ENCODE measurements around the gene MUC5AC. TPM values are rescaled to one million over a fixed set of nuclear protein-coding genes. Genes with fewer than 3 reads are reported as not detected.
"Not testable (repeated sequence)": the region's sequence is repeated elsewhere in the genome, so short reads cannot be mapped to it uniquely, and the experiment has no call there.

The MUC5AC gene
- total and polyA plus RNA-seq, 4 donors: 0.02 TPM; not detected in 3

GRCh38 chr11:1161410-1162137 lies 3.8 kb downstream of the MUC5AC start:
- Histone ChIP-seq H3K27ac (ENCODE audit: low read depth, low read length) (no peak overlapping the region), H3K4me1 (ENCODE audit: control insufficient read depth, insufficient read depth, low read length) (no peaks in the 10 kb centered on the region), H3K36me3 (ENCODE audit: control insufficient read depth, insufficient read depth, low read length) (peaks cover 2% of the 10 kb centered on the region), H3K9me3 (ENCODE audit: control insufficient read depth, insufficient read depth, low read length) (no peaks in the 10 kb centered on the region), H3K27me3 (ENCODE audit: control insufficient read depth, insufficient read depth, low read length) (no peaks in the 10 kb centered on the region), H3K4me3 (ENCODE audit: low read depth, low read length) (no peak overlapping the region)
- no peak for DNase-seq (ENCODE audit: low read depth in 4 of 6, low spot score in 6 of 6)
- WGBS (ENCODE audit: insufficient coverage): 84% methylated on average over 41 of the region's 42 CpGs

- no peak for DNase-seq (ENCODE audit: low read depth in 4 of 6, low spot score in 6 of 6)
- H3K36me3 ChIP-seq (ENCODE audit: control insufficient read depth, insufficient read depth, low read length): peaks cover 2% of the 10 kb centered on the region
- H3K4me3 ChIP-seq (ENCODE audit: low read depth, low read length): no peak overlapping the region
- 69% methylated on average over 21 of the region's 21 CpGs for WGBS (ENCODE audit: insufficient coverage)
- H3K9me3 ChIP-seq (ENCODE audit: control insufficient read depth, insufficient read depth, low read length): no peaks in the 10 kb centered on the region
- no peaks in the 10 kb centered on the region for H3K4me1 ChIP-seq (ENCODE audit: control insufficient read depth, insufficient read depth, low read length)
- no peak overlapping the region for H3K27ac ChIP-seq (ENCODE audit: low read depth, low read length)
- H3K27me3 ChIP-seq (ENCODE audit: control insufficient read depth, insufficient read depth, low read length): no peaks in the 10 kb centered on the region
Measured at GRCh38 chr11:1162138-1162475, 4.4 kb downstream of the MUC5AC start.

GRCh38 chr11:1162491-1163311 lies 4.9 kb downstream of the MUC5AC start:
- Histone ChIP-seq H3K9me3 (ENCODE audit: control insufficient read depth, insufficient read depth, low read length) (no peaks in the 10 kb centered on the region), H3K27me3 (ENCODE audit: control insufficient read depth, insufficient read depth, low read length) (no peaks in the 10 kb centered on the region), H3K36me3 (ENCODE audit: control insufficient read depth, insufficient read depth, low read length) (peaks cover 2% of the 10 kb centered on the region), H3K4me1 (ENCODE audit: control insufficient read depth, insufficient read depth, low read length) (no peaks in the 10 kb centered on the region), H3K4me3 (ENCODE audit: low read depth, low read length) (no peak overlapping the region), H3K27ac (ENCODE audit: low read depth, low read length) (no peak overlapping the region)
- DNase-seq (ENCODE audit: low read depth in 4 of 6, low spot score in 6 of 6): no peak
- WGBS (ENCODE audit: insufficient coverage): 84% methylated on average over 28 of the region's 28 CpGs

- 85% methylated on average over 13 of the region's 13 CpGs for WGBS (ENCODE audit: insufficient coverage)
- no peaks in the 10 kb centered on the region for H3K4me1 ChIP-seq (ENCODE audit: control insufficient read depth, insufficient read depth, low read length)
- no peaks in the 10 kb centered on the region for H3K9me3 ChIP-seq (ENCODE audit: control insufficient read depth, insufficient read depth, low read length)
- no peaks in the 10 kb centered on the region for H3K36me3 ChIP-seq (ENCODE audit: control insufficient read depth, insufficient read depth, low read length)
- no peak overlapping the region for H3K27ac ChIP-seq (ENCODE audit: low read depth, low read length)
- no peak overlapping the region for H3K4me3 ChIP-seq (ENCODE audit: low read depth, low read length)
- no peaks in the 10 kb centered on the region for H3K27me3 ChIP-seq (ENCODE audit: control insufficient read depth, insufficient read depth, low read length)
- no peak for DNase-seq (ENCODE audit: low read depth in 4 of 6, low spot score in 6 of 6)
Measured at GRCh38 chr11:1163321-1163910, 5.7 kb downstream of the MUC5AC start.

- WGBS (ENCODE audit: insufficient coverage): 68% methylated on average over 28 of the region's 28 CpGs
- H3K27ac ChIP-seq (ENCODE audit: low read depth, low read length): no peak overlapping the region
- H3K36me3 ChIP-seq (ENCODE audit: control insufficient read depth, insufficient read depth, low read length): no peaks in the 10 kb centered on the region
- no peak for DNase-seq (ENCODE audit: low read depth in 4 of 6, low spot score in 6 of 6)
- H3K4me3 ChIP-seq (ENCODE audit: low read depth, low read length): no peak overlapping the region
- no peaks in the 10 kb centered on the region for H3K4me1 ChIP-seq (ENCODE audit: control insufficient read depth, insufficient read depth, low read length)
- no peaks in the 10 kb centered on the region for H3K9me3 ChIP-seq (ENCODE audit: control insufficient read depth, insufficient read depth, low read length)
- H3K27me3 ChIP-seq (ENCODE audit: control insufficient read depth, insufficient read depth, low read length): no peaks in the 10 kb centered on the region
Measured at GRCh38 chr11:1163911-1164735, 6.4 kb downstream of the MUC5AC start.

- not testable (repeated sequence) for DNase-seq (ENCODE audit: low read depth in 4 of 6, low spot score in 6 of 6); H3K9me3 ChIP-seq (ENCODE audit: control insufficient read depth, insufficient read depth, low read length); H3K36me3 ChIP-seq (ENCODE audit: control insufficient read depth, insufficient read depth, low read length); H3K27me3 ChIP-seq (ENCODE audit: control insufficient read depth, insufficient read depth, low read length); H3K4me1 ChIP-seq (ENCODE audit: control insufficient read depth, insufficient read depth, low read length); H3K4me3 ChIP-seq (ENCODE audit: low read depth, low read length); H3K27ac ChIP-seq (ENCODE audit: low read depth, low read length)
- 63% methylated on average over 10 of the region's 10 CpGs for WGBS (ENCODE audit: insufficient coverage)
Measured at GRCh38 chr11:1164779-1165255, 7.1 kb downstream of the MUC5AC start.

GRCh38 chr11:1165256-1166041 lies 7.7 kb downstream of the MUC5AC start:
- no peak overlapping the region for H3K27ac ChIP-seq (ENCODE audit: low read depth, low read length)
- 87% methylated on average over 30 of the region's 30 CpGs for WGBS (ENCODE audit: insufficient coverage)
- H3K4me1 ChIP-seq (ENCODE audit: control insufficient read depth, insufficient read depth, low read length): no peaks in the 10 kb centered on the region
- H3K36me3 ChIP-seq (ENCODE audit: control insufficient read depth, insufficient read depth, low read length): no peaks in the 10 kb centered on the region
- no peak overlapping the region for H3K4me3 ChIP-seq (ENCODE audit: low read depth, low read length)
- DNase-seq (ENCODE audit: low read depth in 4 of 6, low spot score in 6 of 6): no peak
- H3K9me3 ChIP-seq (ENCODE audit: control insufficient read depth, insufficient read depth, low read length): no peaks in the 10 kb centered on the region
- H3K27me3 ChIP-seq (ENCODE audit: control insufficient read depth, insufficient read depth, low read length): no peaks in the 10 kb centered on the region

GRCh38 chr11:1167256-1167655 lies 9.5 kb downstream of the MUC5AC start:
- WGBS (ENCODE audit: insufficient coverage): 92% methylated on average over 6 of the region's 7 CpGs
- H3K9me3 ChIP-seq (ENCODE audit: control insufficient read depth, insufficient read depth, low read length): no peaks in the 10 kb centered on the region

More at GRCh38 chr11:1167256-1167655, 9.5 kb downstream of the MUC5AC start:
- H3K27me3 ChIP-seq (ENCODE audit: control insufficient read depth, insufficient read depth, low read length): no peaks in the 10 kb centered on the region
- DNase-seq (ENCODE audit: low read depth in 4 of 6, low spot score in 6 of 6): no peak
- no peak overlapping the region for H3K27ac ChIP-seq (ENCODE audit: low read depth, low read length)
- H3K36me3 ChIP-seq (ENCODE audit: control insufficient read depth, insufficient read depth, low read length): no peaks in the 10 kb centered on the region
- H3K4me1 ChIP-seq (ENCODE audit: control insufficient read depth, insufficient read depth, low read length): no peaks in the 10 kb centered on the region
- no peak overlapping the region for H3K4me3 ChIP-seq (ENCODE audit: low read depth, low read length)
